ENCODE results near the gene ITCH.
"Not testable (repeated sequence)": the region's sequence is repeated elsewhere in the genome, so short reads cannot be mapped to it uniquely, and the experiment has no call there.

Gene ITCH

DNA sequence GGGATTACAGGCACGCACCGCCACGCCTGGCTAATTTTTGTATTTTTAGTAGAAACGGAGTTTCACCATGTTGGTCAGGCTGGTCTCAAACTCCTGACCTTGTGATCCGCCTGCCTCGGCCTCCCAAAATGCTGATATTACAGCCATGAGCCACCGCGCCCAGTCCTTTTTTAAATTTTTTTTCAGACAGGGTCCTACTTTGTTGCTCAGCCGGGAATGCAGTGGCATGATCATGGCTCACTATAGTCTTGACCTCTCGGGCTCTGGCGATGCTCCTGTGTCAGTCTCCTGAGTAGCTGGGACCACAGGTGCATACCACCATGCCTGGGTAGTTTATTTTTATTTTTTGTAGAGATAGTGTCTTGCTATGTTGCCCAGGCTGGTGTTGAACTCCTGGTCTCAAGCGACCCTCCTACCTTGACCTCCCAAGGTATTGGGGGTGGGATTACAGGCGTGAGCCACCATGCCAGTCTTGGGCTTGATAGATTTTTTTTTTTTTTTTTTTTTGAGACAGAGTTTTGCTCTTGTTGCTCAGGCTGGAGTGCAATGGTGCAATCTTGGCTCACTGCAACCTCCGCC lies 19.9 kb downstream of the ITCH start:
- not testable (repeated sequence) for DNase-seq (ENCODE audit: low read depth)

DNA sequence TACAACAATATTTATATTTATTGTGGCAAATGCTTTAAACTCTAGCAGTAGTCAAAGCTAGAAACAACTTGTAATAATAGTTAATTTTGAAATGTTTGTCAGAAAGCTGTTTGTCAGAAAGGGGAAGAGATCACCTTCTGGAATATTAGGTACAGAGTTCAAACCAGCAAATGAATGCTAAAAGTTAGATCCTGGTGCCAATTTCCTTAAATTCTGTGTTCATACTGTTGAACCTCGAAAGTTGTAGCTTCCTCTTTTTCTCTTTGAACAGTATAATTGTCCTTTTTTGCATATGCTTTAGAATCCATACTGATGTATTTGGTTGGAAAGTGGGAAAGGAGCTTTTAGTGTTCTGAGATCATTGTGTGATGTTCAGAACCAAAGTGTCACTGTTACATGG lies 22.4 kb downstream of the ITCH start:
- DNase-seq (ENCODE audit: low read depth) = no peak

DNA sequence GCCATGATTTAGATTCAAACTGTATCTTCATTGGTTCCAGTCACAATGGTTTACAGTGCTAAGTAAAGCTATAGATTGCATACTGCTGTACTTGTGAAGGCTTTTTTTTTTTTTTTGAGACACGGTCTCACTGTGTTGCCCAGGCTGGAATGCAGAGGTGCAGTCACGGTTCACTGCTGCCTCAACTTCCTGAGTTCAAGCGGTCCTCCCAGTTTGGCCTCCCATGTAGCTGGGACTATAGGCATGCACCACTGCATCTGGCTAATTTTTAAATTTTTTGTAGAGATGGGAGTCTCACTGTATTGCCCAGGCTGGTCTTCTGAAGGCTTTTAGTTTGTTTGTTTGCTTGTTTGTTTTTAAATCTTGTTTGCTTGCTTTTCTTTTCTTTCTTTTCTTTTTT lies 24.9 kb downstream of the ITCH start:
- no peak for DNase-seq (ENCODE audit: low read depth)

DNA sequence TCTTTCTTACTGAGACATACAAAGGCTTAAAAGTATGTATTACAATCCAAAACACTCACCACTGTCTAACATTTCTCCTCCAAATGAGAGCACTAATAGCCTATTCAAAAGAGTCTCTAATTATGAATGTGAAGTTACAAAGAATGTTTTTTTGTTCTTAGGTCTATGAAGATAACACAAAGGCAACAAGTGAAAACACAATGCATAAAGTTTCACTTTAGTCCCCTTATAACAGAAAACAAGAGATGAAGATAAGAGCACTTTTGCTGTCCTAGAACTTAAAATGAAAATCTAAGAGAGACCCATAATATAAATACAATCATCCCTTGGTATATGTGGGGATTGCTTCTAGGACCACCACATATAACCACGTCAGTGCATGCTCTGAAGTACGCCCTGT lies 25.6 kb downstream of the ITCH start:
- no peak for DNase-seq (ENCODE audit: low read depth)

DNA sequence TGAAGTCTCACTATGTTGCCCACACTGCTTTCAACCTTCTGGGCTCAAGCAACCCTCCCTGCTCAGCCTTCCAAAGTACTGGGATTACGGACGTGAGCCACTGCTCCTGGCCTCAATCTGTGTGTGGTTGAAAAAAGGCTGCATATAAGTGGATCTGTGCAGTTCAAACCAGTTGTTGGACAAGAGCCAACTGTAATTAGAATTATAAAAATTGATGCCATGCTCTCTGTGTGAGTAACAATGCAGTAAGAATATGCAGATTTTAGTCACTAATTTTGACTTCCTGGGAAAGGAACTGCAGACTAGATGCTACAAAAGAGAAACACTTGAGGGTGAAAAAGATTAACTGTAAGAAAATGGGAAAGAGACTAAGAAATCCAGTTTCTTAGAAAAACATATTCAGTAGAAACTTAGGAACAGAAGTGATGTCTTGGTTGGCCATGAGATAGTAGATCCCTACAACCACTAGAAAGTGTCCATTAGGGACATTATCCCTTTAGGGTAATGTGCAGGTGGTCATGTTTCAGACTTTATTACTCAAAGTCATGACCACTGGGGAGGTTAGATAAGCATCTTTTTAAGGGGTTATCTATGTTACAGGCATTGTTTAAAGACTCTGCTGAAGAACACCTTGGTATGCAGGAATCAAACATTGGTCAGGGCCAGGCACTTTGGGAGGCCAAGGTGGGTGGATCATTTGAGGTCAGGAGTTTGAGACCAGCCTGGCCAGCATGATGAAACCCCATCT lies 26.3 kb downstream of the ITCH start:
- no peak for DNase-seq (ENCODE audit: low read depth)

DNA sequence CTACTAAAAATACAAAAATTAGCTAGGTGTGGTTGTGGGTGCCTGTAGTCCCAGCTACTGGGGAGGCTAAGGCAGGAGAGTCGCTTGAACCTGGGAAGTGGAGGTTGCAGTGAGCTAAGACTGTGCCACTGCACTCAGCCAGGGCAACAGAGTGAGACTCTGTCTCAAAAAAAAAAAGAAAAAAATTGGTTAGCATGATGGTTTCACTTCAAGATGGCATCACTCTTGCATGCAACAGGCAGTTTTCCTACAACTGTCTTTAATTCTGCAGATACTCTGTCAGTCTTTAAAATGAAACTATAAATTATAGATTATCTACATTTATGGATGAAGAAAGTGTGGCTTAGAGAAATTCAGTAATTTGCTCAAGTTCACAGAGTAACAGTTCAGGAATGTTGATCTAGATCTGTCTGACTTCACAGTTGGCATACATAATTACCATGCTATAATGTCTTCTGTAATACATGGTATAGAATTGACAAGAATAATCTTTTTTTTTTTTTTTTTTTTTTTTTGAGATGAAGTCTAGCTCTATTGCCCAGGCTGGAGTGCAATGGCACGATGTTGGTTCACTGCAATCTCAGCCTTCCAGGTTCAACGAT lies 27.0 kb downstream of the ITCH start:
- DNase-seq (ENCODE audit: low read depth) = no peak

DNA sequence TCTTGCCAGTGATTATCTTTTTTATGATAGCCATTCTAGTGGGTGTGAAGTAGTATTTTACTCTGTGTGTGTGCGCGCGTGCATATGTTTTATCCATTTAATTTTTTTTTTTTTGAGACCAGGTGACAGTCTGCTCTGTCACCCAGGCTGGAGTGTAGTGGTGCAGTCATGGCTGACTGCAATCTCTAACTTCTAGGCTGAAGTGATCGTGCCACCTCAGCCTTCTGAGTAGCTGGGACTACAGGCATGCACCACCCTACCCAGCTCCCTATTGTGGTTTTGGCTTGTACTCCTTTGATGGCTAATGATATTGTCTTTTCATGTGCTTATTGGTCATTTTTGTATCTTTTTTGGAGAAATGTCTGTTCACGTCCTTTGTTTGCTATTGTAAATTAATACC lies 33.3 kb downstream of the ITCH start:
- DNase-seq (ENCODE audit: low read depth) = no peak

DNA sequence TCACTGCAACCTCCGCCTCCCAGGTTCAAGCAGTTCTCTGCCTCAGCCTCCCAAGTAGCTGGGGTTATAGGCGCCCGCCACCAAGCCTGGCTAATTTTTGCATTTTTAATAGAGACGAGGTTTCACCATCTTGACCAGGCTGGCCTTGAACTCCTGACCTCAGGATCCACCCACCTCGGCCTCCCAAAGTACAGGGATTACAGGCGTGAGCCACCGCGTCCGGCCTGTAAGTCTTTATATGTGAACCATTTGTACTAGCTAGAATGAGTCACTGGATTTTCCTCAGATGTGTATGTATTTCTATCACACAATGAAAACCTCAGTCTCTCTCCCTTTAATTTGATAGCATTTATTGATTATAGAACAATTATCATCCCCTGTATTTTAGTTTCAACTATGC lies 34.0 kb downstream of the ITCH start:
- DNase-seq (ENCODE audit: low read depth) = no peak

DNA sequence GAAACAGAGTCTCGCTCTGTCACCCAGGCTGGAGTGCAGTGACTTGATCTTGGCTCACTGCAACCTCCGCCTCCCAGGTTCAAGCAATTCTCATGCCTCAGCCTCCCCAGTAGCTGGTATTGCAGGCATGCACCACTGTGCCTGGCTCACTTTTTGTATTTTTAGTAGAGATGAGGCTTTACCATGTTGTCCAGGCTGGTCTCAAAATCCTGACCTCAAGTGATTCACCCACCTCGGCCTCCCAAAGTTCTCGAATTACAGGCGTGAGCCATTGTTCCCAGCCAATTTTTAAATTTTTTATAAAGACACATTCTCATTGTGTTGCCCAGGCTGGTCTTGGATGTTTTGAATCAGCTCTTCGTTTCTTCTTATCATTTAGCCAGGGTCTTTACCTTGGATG lies 37.7 kb downstream of the ITCH start:
- DNase-seq (ENCODE audit: low read depth) = not testable (repeated sequence)

DNA sequence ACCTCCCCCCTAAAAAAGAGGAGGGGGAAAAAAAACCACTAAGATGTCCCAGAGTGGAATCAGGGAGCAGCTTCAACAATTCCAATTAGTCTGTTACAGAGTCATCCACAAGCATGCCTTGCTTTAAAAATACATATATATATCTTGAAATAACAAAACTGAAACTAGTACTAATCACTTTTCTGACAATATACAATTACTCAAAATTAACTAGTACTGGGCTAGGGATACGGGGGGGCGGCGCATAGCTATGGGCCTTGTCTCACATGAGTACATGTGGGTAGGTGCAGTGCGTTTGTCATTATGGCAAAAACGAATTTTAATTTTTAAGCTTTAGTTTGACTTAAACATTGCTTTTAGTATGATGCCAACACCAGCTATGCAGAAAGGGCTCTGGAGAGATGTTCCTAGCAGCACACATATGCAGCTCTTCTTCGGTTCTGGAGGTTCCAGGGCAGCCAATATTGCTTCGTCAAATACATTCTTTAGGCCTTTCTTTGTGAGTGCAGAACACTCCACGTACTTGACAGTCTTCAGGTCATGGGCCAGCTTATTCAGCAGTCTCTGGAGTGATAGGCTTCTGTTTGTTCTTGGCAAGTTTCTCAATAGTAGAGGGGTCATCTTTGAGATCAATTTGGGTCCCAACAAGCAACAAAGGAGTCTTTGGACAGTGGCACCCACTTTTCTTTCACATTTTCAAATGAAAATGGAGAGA lies 38.8 kb downstream of the ITCH start:
- no peak for DNase-seq (ENCODE audit: low read depth)

DNA sequence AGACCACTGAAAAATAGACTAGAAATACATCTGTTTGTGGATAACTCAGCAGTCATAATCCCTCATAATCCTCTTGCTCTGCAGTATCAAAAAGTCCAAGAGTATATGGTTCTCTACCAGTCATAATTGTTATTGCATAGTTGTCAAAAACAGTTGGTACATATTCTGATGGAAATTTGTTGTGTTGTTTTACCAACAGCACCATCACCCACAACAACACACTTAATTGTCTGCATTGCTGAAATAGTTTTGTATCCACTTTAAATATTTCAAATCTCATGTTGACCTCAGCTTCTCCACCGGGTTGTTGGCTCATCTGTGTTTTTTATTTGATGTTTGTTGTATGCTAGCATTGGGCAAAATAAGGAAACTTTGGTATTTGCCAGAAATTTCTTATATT lies 39.4 kb downstream of the ITCH start:
- no peak for DNase-seq (ENCODE audit: low read depth)

DNA sequence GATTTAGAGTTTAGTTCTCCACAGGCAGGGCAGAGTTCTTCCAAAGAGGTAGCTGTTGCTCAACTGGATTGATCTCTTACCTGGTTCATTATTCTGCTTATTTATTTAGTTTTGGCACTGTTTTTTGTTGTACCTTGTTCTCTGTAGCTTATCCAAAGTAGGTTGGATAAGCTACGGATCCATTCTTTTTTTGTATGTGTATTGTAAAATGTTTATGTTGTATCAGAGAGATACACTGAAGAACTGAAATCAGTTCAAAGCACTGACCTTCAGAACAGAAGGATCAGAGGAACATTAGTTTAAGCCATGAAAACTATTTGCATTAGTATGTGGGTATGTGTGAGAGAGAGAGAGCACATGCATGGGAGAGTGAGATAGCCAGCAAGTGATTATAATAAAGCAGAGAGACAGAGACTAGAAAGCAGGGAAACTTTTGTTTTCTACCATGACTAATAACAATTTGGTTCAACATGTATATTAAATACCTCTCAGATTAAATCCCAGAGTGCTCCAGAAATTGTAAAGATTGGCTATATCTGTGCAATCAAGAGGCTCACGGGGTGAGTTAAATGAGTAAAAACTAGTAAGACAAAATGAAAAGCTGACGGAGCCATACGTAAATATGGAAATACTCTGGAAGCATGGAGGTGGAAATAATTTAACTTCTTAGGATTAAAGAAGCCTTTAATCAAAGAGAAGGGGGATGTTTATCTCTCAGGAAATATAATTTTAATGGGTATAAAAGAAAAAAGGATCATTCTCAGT lies 40.2 kb downstream of the ITCH start:
- DNase-seq (ENCODE audit: low read depth) = no peak

DNA sequence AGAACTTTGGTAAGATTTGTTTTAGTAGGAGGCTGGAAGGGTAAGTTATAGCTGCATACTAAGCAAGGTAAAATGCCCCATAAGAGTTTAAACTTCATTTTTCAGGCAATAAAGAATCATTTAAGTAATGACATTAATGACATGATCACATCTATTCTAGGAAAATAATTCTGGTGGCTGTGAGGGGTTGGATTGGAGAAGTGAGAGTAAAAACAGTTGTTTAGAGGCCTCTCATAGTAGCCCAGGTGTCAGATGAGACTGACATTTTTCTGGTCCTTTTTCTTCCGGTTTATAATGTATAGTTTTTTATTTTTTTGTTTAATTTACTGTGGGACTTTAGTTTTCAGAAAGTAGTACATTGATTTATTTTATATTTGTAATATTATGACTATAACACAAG lies 40.8 kb downstream of the ITCH start:
- DNase-seq (ENCODE audit: low read depth) = no peak

DNA sequence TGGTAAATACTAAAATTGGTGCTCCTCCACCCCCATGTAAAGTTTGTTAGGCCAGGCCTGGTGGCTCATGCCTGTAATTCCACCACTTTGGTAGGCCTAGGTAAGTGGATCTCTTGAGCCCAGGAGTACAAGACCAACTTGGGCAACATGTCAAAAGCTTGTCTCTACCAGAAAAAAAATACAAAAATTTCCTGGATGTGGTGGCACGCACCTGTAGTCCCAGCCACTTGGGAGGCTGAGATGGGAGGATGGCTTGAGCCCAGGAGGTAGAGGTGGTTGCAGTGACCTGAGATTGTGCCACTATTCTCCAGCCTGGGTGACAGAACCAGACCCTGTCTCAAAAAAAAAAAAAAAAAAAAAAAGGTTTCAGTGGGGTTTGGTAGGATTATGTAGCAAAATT lies 41.7 kb downstream of the ITCH start:
- no peak for DNase-seq (ENCODE audit: low read depth)

DNA sequence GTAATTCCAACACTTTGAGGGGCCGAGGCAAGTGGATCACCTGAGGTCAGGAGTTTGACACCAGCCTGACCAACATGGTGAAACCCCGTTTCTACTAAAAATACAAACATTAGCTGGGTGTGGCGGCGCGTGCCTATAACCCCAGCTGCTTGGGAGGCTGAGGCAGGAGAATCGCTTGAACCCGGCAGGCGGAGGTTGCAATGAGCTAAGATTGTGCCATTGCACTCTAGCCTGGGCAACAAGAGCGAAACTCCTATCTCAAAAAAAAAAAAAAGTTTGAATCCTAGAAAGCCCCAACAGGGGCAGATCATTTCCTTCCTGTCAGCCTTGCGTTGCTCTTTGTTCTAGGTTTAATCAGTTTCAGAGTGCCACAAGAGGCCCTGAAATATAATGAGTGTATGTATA lies 42.2 kb downstream of the ITCH start:
- DNase-seq (ENCODE audit: low read depth) = not testable (repeated sequence)

DNA sequence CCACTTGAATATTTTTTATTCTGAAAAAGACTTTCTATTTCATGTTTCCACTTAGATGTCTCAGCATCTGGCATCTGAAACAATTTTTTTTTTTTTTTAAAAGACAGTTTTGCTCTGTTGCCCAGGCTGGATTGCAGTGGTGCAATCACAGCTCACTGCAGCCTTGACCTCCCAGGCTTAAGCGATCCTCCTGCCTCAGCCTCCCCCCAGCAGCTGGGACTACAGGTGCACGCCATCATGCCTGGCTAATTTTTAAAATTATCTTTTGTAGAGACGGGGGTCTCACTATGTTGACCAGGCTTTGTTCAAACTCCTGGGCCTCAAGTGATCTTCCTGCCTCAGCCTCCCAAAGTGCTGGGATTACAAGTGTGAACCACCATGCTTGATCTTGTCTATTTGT lies 42.9 kb downstream of the ITCH start:
- not testable (repeated sequence) for DNase-seq (ENCODE audit: low read depth)

DNA sequence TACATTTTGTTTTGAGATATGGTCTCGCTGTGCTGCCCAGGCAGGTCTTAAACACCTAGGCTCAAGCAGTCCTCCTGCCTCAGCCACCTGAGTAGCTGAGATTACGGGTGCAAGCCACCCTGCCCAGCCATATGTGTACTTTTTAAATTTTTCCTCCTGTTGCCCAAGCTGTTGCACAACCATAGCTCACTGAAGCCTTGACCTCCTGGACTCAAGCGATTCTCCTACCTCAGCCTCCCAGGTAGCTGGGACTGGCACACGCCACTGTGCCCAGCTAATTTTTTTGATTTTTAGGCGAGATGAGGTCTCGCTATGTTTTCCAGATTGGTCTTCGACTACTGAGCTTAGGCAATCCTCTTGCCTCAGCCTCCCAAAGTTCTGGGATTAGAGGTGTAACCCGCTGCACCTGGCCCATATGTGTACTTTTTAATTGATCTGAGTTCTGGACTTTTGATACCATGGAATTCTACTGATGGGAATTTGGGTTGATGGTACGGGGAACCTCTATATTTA lies 44.9 kb downstream of the ITCH start:
- DNase-seq (ENCODE audit: low read depth) = no peak

DNA sequence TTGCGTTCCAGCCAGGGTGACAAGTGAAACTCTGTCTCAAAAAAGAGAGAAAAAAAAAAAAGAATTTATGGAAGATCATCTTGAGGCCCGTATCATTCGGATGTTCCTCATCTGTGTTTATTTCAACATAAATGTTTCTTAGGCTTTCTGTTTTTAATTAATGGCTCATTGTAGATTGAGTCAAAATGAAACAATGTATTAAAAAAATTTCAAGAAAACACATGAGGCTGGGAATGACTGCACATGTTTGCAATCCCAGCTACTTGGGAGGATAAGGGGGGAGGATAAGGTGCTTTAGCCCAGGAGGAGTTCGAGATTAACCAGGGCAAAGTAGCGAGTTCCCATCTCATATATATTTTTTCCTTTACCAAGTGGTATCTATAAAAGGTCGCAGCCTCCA lies 47.3 kb downstream of the ITCH start:
- no peak for DNase-seq (ENCODE audit: low read depth)

DNA sequence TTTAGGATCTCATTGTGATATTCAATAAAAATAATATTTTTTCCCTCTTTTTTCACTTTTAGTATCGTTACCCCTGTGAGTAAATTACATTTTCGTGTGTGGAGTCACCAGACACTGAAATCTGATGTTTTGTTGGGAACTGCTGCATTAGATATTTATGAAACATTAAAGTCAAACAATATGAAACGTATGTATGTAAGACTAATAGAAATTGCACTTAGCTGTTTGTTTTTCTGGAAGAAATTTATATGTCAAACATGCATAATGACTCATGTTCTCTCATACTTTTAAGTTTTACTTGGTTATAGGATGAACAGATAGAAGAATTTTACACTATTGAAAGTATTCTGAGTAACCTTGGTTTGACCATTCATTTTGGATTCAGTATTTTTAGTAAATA lies 49.4 kb downstream of the ITCH start:
- no peak for DNase-seq (ENCODE audit: low read depth)

DNA sequence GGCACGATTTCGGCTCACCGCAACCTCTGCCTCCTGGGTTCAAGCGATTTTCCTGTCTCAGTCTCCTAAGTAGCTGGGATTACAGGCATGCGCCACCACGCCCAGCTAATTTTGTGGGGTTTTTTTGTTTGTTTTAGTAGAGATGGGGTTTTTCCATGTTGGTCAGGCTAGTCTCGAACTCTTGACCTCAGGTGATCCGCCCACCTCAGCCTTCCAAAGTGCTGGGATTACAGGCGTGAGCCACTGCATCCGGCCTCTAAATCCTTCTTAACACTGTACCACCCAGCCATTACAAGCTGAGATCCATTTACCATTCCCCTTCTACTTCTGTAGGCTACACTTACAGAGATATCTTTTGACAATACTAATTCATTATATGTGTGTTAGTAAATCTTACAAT lies 51.5 kb downstream of the ITCH start:
- DNase-seq (ENCODE audit: low read depth) = not testable (repeated sequence)

DNA sequence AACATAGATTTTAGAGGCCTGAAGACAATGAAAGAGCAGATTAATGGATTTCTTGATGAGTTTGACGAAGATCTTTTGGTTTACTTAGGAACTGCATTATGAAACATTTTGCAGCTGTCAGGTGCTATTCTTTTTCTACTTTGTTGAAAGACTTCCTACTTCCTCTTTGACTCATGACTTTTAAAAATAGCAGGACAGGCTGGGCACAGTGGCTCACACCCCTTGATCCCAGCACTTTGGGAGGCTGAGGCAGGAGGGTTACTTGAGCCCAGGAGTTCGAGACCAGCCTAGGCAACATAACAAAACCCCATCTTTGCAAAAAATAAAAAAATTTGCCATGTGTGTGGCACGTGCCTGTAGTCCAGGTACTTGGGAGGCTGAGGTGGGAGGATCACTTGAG lies 52.0 kb downstream of the ITCH start:
- no peak for DNase-seq (ENCODE audit: low read depth)

DNA sequence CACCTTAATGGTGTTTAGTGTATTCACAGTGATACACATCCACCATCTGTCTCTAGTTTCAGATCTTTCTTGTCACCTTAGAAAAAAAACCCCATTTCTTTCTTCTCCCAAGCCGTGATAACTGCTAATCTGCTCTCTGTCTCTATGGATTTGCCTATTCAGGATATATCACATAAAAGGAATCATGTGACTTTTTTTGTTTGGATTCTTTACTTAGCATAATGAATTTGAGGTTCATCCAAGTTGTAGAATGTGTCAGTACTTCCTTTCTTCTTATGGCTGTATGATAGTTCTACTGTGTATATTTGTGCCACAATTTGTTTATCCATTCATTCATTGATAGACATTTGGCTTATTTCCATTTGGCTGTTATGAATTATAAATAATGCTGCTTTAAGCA lies 57.1 kb downstream of the ITCH start:
- no peak for DNase-seq (ENCODE audit: low read depth)

Data from activated gamma-delta T cell treated with anti-CD3 and anti-CD28 coated beads, Interleukin-2, amount 50 U/mL, for 16 hours (primary cell).